ENCODE data around the gene WDR27. TPM values are rescaled to one million over a fixed set of nuclear protein-coding genes. Genes with fewer than 3 reads are reported as not detected.
"Not testable (repeated sequence)": the region's sequence is repeated elsewhere in the genome, so short reads cannot be mapped to it uniquely, and the experiment has no call there.

Gene WDR27
- total RNA-seq, 2 donors from 2014 or later = 25.7 to 26.0 TPM

DNA sequence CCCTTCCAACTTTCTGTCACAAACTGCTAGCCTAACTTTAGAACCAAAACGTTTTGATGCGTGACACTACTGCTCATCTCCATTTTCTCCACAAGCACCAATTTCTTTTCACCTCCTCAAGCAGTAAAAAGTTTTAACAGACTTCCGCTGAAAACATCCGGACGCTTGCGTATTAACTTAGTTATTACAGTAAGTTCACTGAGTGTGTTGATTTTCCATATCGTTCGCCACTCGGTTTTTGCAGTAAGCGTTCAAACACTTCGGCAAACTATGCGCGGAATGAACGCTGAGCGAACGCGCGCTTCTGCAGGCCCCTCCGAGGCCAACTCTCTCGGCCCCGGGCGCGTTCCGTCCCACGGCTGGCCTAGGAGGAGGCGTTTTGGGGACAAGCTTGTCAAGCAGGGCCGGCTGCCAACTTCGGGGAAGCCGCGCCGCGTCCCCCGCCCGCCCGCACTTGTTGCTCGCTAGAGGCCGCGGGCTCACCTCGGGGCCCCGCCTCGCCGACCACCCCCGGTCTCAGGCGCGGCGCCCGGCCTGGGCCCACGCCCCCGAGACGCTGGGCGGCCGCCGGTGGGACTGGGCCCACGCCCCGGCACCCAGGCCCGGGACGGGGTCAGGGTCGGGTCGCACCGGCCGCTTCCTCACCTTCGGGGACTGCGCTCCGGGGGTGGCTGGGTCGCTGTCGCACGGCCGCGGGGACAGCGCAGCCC is 21.5 kb upstream of the WDR27 start:
- peak overlapping the region; percentile 99 for H3K27ac Mint-ChIP-seq
- H3K4me3 Mint-ChIP-seq = peak overlapping the region; percentile 98
- DNase-seq (peak; percentile 54 to 58 (median 58)), ATAC-seq (peak; percentile 48)
- peaks cover 3% of the 10 kb centered on the region for H3K36me3 Mint-ChIP-seq (ENCODE audit: low read depth)
- peaks cover 33% of the 10 kb centered on the region for H3K4me1 Mint-ChIP-seq
- H3K9me3 ChIP-seq (ENCODE audit: control insufficient read depth, low read length, poor library complexity, severe bottlenecking) = no peaks in the 10 kb centered on the region
- H3K27me3 Mint-ChIP-seq = no peaks in the 10 kb centered on the region

DNA sequence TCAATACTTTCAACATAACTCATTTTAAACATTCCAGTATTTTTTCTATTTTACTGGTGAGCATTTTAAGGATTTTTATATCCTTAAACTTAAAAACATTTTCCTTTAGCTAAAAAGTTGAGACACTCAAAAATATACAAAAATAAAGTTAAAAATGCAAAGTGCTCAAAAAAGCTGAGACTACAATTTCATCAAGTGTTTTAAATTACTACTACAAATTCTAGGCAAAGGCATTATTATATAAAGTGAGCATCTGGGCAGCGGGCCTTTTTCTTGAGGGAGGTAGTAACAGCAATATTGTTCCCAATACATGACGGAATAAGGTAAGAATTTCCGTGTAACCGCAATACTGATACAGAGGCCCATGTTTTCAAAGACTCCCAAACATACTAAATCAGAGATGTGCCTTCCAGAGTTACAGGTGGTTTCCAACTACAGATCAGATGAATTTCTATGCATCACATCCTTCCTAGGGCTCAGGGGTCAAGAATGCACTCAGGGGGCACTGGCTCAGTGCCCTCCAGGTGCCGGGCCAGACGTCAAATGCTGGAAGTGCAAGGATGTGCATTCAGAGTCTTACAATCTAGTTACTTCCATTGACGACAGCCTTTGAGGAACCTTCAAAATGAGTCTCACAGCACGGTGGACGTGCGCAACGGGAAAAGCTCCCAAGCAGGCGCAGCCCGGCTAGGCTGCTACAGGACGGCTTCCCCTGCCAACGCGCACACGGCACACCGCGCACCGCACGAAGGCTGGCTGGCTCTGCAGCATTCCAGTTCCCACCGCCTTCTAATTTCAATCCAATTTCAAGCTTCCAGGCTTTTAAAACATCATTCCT is 20.8 kb upstream of the WDR27 start:
- Mint-ChIP-seq H3K27ac (peak overlapping the region; percentile 99), H3K36me3 (ENCODE audit: low read depth) (peaks cover 3% of the 10 kb centered on the region), H3K27me3 (no peaks in the 10 kb centered on the region), H3K4me3 (peak overlapping the region; percentile 98), H3K4me1 (peaks cover 33% of the 10 kb centered on the region)
- no peaks in the 10 kb centered on the region for H3K9me3 ChIP-seq (ENCODE audit: control insufficient read depth, low read length, poor library complexity, severe bottlenecking)
- DNase-seq (peak in 2 of 3 donors; percentile 12 to 15), ATAC-seq (peak; percentile 44)

DNA sequence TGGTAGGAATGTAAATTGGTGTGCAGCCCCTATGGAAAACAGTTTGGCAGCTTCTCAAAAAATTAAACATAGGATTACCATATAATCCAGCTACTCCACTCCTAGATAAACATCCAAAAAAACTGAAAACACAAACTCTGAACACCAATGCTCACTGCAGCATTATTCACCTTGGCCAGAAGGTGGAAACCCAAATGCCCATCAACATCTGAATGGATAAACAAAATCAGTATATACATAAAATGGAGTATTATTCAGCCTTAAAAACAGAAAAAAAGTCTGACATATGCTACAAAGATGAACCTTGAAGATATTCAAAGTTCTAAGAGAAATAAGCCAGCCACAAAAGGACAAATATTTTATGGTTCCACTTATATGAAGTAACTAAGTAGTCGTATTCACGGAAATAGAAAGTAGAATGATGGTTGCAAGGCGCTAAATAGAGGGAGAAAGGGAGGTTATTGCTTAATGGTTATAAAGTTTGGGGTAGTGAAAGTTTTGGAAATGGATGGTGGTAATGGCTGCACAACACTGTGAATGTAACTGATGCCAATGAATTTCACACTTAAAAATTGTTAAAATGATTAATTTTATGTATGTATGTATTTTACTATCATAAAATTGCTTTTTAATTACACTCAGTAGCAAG is 18.5 kb upstream of the WDR27 start:
- H3K4me3 Mint-ChIP-seq = no peak overlapping the region
- H3K9me3 ChIP-seq (ENCODE audit: control insufficient read depth, low read length, poor library complexity, severe bottlenecking) = no peaks in the 10 kb centered on the region
- ATAC-seq = no peak
- peaks cover 5% of the 10 kb centered on the region for H3K36me3 Mint-ChIP-seq (ENCODE audit: low read depth)
- peaks cover 27% of the 10 kb centered on the region for H3K4me1 Mint-ChIP-seq
- H3K27me3 Mint-ChIP-seq = no peaks in the 10 kb centered on the region
- DNase-seq = no peak
- H3K27ac Mint-ChIP-seq = peak overlapping the region; percentile 81

DNA sequence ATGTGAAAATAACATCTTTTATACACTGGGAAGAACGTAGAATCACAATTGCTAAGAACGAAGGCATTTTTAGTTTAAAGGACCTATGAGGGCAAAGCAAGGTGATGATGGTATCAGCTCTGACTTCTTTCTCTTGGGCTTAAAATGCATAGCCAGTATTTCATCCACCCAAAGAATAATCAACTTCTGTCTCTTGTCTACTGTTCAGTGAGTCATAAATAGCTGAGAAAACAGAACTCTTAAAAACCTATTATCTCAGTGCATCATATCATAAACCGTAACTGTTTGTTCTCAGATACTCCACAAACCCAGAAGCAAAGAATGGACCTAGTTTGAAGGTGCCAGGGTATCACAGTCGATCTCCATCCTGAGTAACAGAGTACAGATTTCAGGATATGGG is 17.3 kb upstream of the WDR27 start:
- Mint-ChIP-seq H3K4me3 (no peak overlapping the region), H3K36me3 (ENCODE audit: low read depth) (peaks cover 5% of the 10 kb centered on the region), H3K27me3 (no peaks in the 10 kb centered on the region), H3K4me1 (peaks cover 27% of the 10 kb centered on the region), H3K27ac (peak overlapping the region; percentile 81)
- H3K9me3 ChIP-seq (ENCODE audit: control insufficient read depth, low read length, poor library complexity, severe bottlenecking) = no peaks in the 10 kb centered on the region
- DNase-seq (no peak), ATAC-seq (no peak)

DNA sequence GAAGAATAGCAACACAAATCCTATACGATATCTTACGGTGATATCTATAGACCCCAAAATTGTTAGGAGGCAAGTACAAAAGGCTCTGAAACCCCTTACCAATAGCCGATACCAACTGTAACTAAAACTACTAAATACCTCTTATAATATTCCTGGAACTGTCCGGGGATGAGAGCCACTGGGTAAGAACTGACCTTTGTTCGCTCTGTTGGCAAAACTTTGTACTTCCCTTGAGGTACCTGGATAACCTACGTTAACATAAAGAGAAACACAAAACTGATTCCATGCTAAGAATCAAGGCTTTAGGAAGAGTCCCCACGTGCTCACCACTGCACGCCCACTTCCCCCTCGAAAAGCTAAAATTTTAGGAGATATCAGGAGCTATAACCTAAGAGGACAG is 12.8 kb upstream of the WDR27 start:
- peaks cover 2% of the 10 kb centered on the region for H3K36me3 Mint-ChIP-seq (ENCODE audit: low read depth)
- DNase-seq = no peak
- H3K4me1 Mint-ChIP-seq = peaks cover 10% of the 10 kb centered on the region
- H3K27me3 Mint-ChIP-seq = no peaks in the 10 kb centered on the region
- no peak for ATAC-seq
- H3K9me3 ChIP-seq (ENCODE audit: control insufficient read depth, low read length, poor library complexity, severe bottlenecking) = no peaks in the 10 kb centered on the region
- H3K27ac Mint-ChIP-seq = no peak overlapping the region
- H3K4me3 Mint-ChIP-seq = peak overlapping the region; percentile 12

DNA sequence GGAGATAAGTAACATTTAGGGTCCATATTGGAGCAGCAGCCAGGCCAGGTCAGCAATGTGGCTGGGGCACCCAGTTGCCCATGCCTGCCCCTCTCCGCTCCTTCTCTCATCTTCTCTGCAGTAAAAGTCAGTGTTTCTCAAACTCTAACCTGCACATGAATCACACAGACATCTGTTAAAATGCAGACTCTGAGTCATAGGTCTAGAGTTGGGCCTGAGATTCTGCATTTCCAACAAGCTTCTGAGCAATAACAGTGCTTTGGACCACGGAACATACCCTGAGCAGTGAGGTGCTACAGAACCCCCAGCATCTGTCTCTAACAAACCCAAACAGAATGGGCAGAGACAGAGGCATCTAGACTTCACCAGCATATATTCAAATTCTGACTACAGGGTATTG is 12.3 kb upstream of the WDR27 start:
- H3K4me1 Mint-ChIP-seq = peaks cover 6% of the 10 kb centered on the region
- no peak for DNase-seq
- no peak overlapping the region for H3K27ac Mint-ChIP-seq
- H3K9me3 ChIP-seq (ENCODE audit: control insufficient read depth, low read length, poor library complexity, severe bottlenecking) = no peaks in the 10 kb centered on the region
- ATAC-seq = no peak
- peaks cover 2% of the 10 kb centered on the region for H3K36me3 Mint-ChIP-seq (ENCODE audit: low read depth)
- no peaks in the 10 kb centered on the region for H3K27me3 Mint-ChIP-seq
- peak overlapping the region; percentile 12 for H3K4me3 Mint-ChIP-seq

DNA sequence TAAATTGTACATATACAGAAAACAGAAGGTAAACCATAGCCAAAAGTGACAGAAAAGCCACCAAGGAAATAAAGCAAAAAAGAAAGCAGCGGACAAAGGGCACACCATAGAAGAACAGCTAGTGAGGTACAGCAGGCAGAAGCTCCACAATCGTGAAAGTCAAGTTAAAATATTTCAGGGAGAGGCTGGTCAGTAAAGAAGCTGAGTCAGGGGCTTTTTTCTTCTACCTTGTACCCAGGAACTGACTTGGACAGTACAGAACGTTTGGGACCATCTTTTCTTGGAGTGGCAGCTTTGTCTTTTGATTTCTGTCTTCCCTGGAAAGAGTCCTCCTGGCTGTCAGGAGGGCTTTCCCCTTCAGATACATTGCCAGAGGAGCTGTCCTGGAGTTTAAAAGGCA is 8.2 kb upstream of the WDR27 start:
- H3K9me3 ChIP-seq (ENCODE audit: control insufficient read depth, low read length, poor library complexity, severe bottlenecking) = no peaks in the 10 kb centered on the region
- no peaks in the 10 kb centered on the region for H3K36me3 Mint-ChIP-seq (ENCODE audit: low read depth)
- no peaks in the 10 kb centered on the region for H3K27me3 Mint-ChIP-seq
- ATAC-seq (no peak), DNase-seq (no peak)
- peak overlapping the region; percentile 51 for H3K27ac Mint-ChIP-seq
- H3K4me1 Mint-ChIP-seq = peaks cover 10% of the 10 kb centered on the region
- no peak overlapping the region for H3K4me3 Mint-ChIP-seq

DNA sequence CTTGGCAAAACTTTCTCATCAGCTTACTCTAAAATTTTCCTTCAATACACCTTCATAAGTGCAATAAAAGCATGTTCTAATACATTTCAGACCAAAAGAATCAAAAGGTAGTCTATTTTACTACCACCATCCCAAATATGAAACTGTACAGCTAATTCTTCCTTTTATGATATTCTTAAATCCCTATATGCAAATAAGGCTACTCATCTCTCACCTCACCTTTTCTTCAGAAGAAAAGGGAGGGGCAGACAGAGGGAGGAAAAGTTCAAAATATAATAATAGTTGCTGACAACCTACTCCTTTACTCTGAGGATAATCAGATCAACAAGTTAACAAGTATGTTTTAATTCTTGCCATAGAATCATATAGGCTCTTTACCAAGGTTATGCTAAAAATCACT is 7.5 kb upstream of the WDR27 start:
- no peak overlapping the region for H3K4me3 Mint-ChIP-seq
- ATAC-seq (no peak), DNase-seq (no peak)
- H3K27me3 Mint-ChIP-seq = no peaks in the 10 kb centered on the region
- H3K27ac Mint-ChIP-seq = peak overlapping the region; percentile 51
- no peaks in the 10 kb centered on the region for H3K36me3 Mint-ChIP-seq (ENCODE audit: low read depth)
- H3K9me3 ChIP-seq (ENCODE audit: control insufficient read depth, low read length, poor library complexity, severe bottlenecking) = no peaks in the 10 kb centered on the region
- peaks cover 13% of the 10 kb centered on the region for H3K4me1 Mint-ChIP-seq

DNA sequence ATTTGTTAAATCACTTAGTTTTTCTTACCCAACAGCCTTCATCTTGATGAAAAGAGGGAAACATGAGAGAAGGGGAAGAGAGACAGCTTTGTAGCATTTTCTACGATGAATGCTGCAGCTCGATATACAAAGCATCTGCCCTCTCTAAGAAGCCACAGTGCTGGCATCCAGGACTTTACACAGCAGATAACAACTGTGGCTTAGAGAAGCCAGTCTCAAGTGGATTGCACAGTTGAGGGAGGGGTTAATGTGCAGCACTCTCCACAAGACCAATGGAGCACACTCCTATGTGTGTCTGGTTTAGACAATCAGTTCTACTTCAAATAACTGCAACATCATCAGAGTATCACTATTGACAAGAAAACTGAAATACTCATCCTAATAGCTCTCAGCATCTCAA is 5.9 kb upstream of the WDR27 start:
- DNase-seq (no peak), ATAC-seq (no peak)
- Mint-ChIP-seq H3K4me3 (no peak overlapping the region), H3K27me3 (no peaks in the 10 kb centered on the region), H3K4me1 (peaks cover 21% of the 10 kb centered on the region), H3K36me3 (ENCODE audit: low read depth) (no peaks in the 10 kb centered on the region), H3K27ac (peak overlapping the region; percentile 54)
- no peaks in the 10 kb centered on the region for H3K9me3 ChIP-seq (ENCODE audit: control insufficient read depth, low read length, poor library complexity, severe bottlenecking)

DNA sequence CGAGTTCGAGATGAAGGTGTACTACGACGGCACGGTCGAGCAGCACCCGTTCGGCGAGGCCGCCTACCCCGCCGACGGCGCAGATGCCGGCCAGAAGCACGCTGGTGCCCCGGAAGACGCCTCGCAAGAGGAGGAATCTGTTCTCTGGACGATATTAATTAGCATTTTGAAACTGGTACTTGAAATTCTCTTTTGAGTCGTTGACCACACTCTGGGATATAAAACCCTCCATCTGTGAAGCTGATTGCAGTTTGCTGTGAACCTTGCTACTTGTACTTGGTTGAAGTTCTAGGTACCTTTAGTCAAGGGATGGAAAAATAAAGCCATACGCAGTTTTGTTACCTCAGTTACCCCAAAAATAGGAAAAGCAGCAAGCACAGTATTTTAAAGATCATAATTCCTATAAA is 1.0 kb upstream of the WDR27 start:
- H3K36me3 Mint-ChIP-seq (ENCODE audit: low read depth) = no peaks in the 10 kb centered on the region
- peak overlapping the region; percentile 90 for H3K4me3 Mint-ChIP-seq
- peak; percentile 2 for ATAC-seq
- H3K27me3 Mint-ChIP-seq = no peaks in the 10 kb centered on the region
- DNase-seq = peak in 1 of 3 donors; percentile 23
- H3K4me1 Mint-ChIP-seq = peaks cover 33% of the 10 kb centered on the region
- H3K27ac Mint-ChIP-seq = peak overlapping the region; percentile 92
- H3K9me3 ChIP-seq (ENCODE audit: control insufficient read depth, low read length, poor library complexity, severe bottlenecking) = no peaks in the 10 kb centered on the region

DNA sequence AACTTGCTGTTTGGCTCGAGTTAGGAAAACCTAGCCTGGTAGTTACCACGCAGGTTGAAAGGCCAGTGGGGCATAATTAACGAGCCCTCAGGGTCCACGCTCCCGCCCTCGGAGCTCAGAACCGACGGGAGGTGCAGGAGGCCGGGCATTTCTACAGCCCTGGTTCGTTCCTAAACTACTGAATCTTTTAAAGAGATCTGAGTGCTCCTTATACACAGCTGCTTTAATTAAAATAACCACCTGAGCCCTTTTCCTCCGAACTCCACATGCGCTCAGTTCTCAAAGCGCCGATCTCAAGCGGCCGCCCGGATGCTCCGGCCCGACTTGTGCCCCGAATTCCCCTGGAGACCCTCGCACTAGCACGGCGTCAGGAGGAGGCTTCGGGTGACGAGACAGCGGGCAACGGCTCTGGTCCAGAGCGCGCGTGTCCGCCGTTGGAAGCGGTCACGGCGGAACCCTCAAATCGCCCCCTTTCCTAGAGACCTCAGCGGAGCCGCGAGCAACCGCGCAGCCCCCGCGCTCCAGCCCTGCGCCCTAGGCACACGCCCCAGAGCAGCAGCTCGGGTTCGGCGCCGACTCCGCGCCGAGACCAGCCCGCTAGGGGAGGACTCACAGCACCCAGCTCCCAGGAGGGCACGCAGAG is 397 bp downstream of the WDR27 start:
- ATAC-seq = peak; percentile 4
- no peak for DNase-seq
- Mint-ChIP-seq H3K27ac (peak overlapping the region; percentile 92), H3K4me3 (peak overlapping the region; percentile 90), H3K36me3 (ENCODE audit: low read depth) (no peaks in the 10 kb centered on the region), H3K4me1 (peaks cover 31% of the 10 kb centered on the region), H3K27me3 (no peaks in the 10 kb centered on the region)
- no peaks in the 10 kb centered on the region for H3K9me3 ChIP-seq (ENCODE audit: control insufficient read depth, low read length, poor library complexity, severe bottlenecking)

DNA sequence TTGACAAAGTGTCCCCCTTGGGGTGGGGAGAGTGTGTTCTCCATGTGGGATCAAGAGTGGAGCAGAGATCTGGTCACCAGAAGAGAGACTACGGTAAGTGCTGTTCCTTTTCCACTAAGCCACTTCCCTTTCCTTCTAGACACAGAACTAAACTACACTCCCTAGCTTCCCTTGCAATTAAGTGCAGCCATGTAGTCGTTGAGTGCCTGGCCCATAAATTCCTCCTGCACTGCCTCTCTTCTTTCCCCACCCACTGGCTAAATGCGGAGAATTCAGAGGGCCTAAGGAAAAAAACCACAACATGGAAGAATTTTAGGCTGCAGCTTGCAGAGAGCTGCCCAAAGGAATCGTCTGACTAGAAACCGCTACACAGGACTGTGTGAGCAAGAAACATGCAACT is 1.5 kb downstream of the WDR27 start:
- Mint-ChIP-seq H3K36me3 (ENCODE audit: low read depth) (no peaks in the 10 kb centered on the region), H3K27me3 (no peaks in the 10 kb centered on the region), H3K27ac (peak overlapping the region; percentile 92), H3K4me3 (no peak overlapping the region), H3K4me1 (peaks cover 25% of the 10 kb centered on the region)
- no peaks in the 10 kb centered on the region for H3K9me3 ChIP-seq (ENCODE audit: control insufficient read depth, low read length, poor library complexity, severe bottlenecking)
- ATAC-seq (no peak), DNase-seq (no peak)

DNA sequence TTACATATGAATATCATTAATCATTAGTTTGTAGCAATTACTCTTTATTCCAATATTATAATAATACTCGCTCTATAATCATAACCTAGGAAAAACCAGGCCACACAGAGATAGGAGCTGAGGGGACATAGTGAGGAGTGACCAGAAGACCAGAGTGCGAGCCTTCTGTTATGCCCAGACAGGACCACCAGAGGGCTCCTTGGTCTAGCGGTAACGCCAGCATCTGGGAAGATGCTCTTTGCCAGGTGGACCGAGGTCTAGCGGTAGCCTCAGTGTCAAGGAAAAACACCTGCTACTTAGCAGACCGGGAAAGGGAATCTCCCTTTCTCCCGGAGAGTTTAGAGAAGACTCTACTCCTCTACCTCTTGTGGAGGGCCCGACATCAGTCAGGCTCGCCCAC is 4.7 kb downstream of the WDR27 start:
- H3K4me1 Mint-ChIP-seq = peaks cover 11% of the 10 kb centered on the region
- H3K36me3 Mint-ChIP-seq (ENCODE audit: low read depth); DNase-seq; ATAC-seq; H3K4me3 Mint-ChIP-seq; H3K27me3 Mint-ChIP-seq; H3K27ac Mint-ChIP-seq; H3K9me3 ChIP-seq (ENCODE audit: control insufficient read depth, low read length, poor library complexity, severe bottlenecking): not testable (repeated sequence)
